Smooth muscle cell (in vitro differentiated cells): ENCODE data around the gene DBP. TPM values are rescaled to one million over a fixed set of nuclear protein-coding genes. Genes with fewer than 3 reads are reported as not detected.

Experiments used
- DNase-seq: peaks from one replicate; lab custom pipeline; 2025; ENCODE audit not compliant: unreplicated experiment; lab: John Stamatoyannopoulos, UW
- H2AFZ ChIP-seq: fragments of 200-600 bp; sonication (generic); 2 replicates; pipeline ENCODE4 v1.6.0; 2016; ENCODE audit warnings: antibody characterized with exemption, low read depth, mild to moderate bottlenecking
- H3F3A ChIP-seq: fragments of 200-600 bp; sonication (generic); 2 replicates; pipeline ENCODE4 v1.6.0; 2017; ENCODE audit warnings: antibody characterized with exemption, low read depth
- H3K27ac ChIP-seq: fragments of 200-600 bp; sonication (generic); 2 replicates; pipeline ENCODE4 v1.5.1; 2016; ENCODE audit warnings: low read depth, mild to moderate bottlenecking
- H3K27me3 ChIP-seq: fragments of 200-600 bp; sonication (generic); 2 replicates; pipeline ENCODE4 v1.6.1; 2016; ENCODE audit warnings: low read depth, mild to moderate bottlenecking
- H3K36me3 ChIP-seq: fragments of 200-600 bp; sonication (generic); 2 replicates; pipeline ENCODE4 v1.5.1; 2016; ENCODE audit warnings: low read depth
- H3K4me1 ChIP-seq: fragments of 200-600 bp; sonication (generic); 2 replicates; pipeline ENCODE4 v1.5.1; 2016; ENCODE audit warnings: low read depth
- H3K4me2 ChIP-seq: fragments of 200-600 bp; sonication (generic); 2 replicates; pipeline ENCODE4 v1.6.0; 2016; ENCODE audit warnings: mild to moderate bottlenecking
- H3K4me3 ChIP-seq: fragments of 200-600 bp; sonication (generic); 2 replicates; pipeline ENCODE4 v1.5.1; 2016; ENCODE audit warnings: mild to moderate bottlenecking
- H3K79me2 ChIP-seq: fragments of 200-600 bp; sonication (generic); 2 replicates; pipeline ENCODE4 v1.6.0; 2016; ENCODE audit warnings: low read depth, mild to moderate bottlenecking
- H3K9ac ChIP-seq: fragments of 200-600 bp; sonication (generic); 2 replicates; pipeline ENCODE4 v1.6.0; 2016; ENCODE audit warnings: low read depth
- H3K9me3 ChIP-seq: fragments of 200-600 bp; sonication (generic); replicated peaks from 2 replicates; pipeline ENCODE4 v1.5.1; 2016; ENCODE audit warnings: low read depth
- H4K20me1 ChIP-seq: fragments of 200-600 bp; sonication (generic); 2 replicates; pipeline ENCODE4 v1.6.0; 2016; ENCODE audit warnings: low read depth
- CTCF ChIP-seq: fragments of 200-600 bp; sonication (generic); IDR thresholded peaks from 2 replicates; pipeline ENCODE4 v1.5.1; 2017; ENCODE audit warnings: borderline replicate concordance, mild to moderate bottlenecking, antibody characterized with exemption; ENCODE audit not compliant: insufficient read depth, poor library complexity, severe bottlenecking
- WGBS: methylation state at CpG from one replicate; pipeline ENCODE4 v1.1.7; 2016; ENCODE audit warnings: low lambda C conversion rate; 5-methylcytosine and 5-hydroxymethylcytosine counted together
- polyA plus RNA-seq: library from polyadenylated mRNA; unstranded; fragments of >200 nt; fragmentation: Nextera tagmentation; extraction: Ambion mirVana; gene quantifications from 2 replicates; pipeline ENCODE4 v1.2.1, GENCODE V29; 2016
- total RNA-seq: library from RNA; depleted of rRNA; stranded (reverse); fragments of >200 nt; gene quantifications from 2 replicates; pipeline ENCODE4 v1.2.3, GENCODE V29; 2014

The DBP gene
- total and polyA plus RNA-seq, 2 experiments from 2014 or later, result 3.5 to 6.9 TPM

GRCh38 chr19:48603850-48604249 is 33.3 kb downstream of the DBP start:
- Histone ChIP-seq H2AFZ (no peak overlapping the region), H3K79me2 (no peaks in the 10 kb centered on the region), H3K27me3 (no peaks in the 10 kb centered on the region), H3K4me1 (no peaks in the 10 kb centered on the region), H3K36me3 (no peaks in the 10 kb centered on the region), H3K4me3 (no peak overlapping the region), H4K20me1 (no peaks in the 10 kb centered on the region), H3F3A (no peaks in the 10 kb centered on the region), H3K4me2 (no peak overlapping the region), H3K9ac (no peak overlapping the region), H3K9me3 (no peaks in the 10 kb centered on the region), H3K27ac (no peak overlapping the region)
- WGBS, result 98% methylated on average over 9 of the region's 9 CpGs
- no peak for DNase-seq
- TF ChIP-seq CTCF, result no peak

- Histone ChIP-seq H3K36me3 (no peaks in the 10 kb centered on the region), H3K27me3 (no peaks in the 10 kb centered on the region), H4K20me1 (no peaks in the 10 kb centered on the region), H3F3A (no peaks in the 10 kb centered on the region), H3K4me1 (no peaks in the 10 kb centered on the region), H2AFZ (no peak overlapping the region), H3K9me3 (no peaks in the 10 kb centered on the region), H3K9ac (no peak overlapping the region), H3K27ac (no peak overlapping the region), H3K4me3 (no peak overlapping the region), H3K79me2 (no peaks in the 10 kb centered on the region), H3K4me2 (no peak overlapping the region)
- 99% methylated on average over 24 of the region's 39 CpGs for WGBS
- TF ChIP-seq CTCF, result no peak
- no peak for DNase-seq
These were observed 33.7 kb downstream of the DBP start for GRCh38 chr19:48603449-48603848.

GRCh38 chr19:48603001-48603400 is 34.2 kb downstream of the DBP start:
- Histone ChIP-seq H3K27me3 (no peaks in the 10 kb centered on the region), H3K27ac (no peak overlapping the region), H3K9ac (no peak overlapping the region), H3K4me1 (no peaks in the 10 kb centered on the region), H2AFZ (no peak overlapping the region), H3K36me3 (no peaks in the 10 kb centered on the region), H3K79me2 (no peaks in the 10 kb centered on the region), H3K4me3 (no peak overlapping the region), H3K4me2 (no peak overlapping the region), H3F3A (no peaks in the 10 kb centered on the region), H4K20me1 (no peaks in the 10 kb centered on the region), H3K9me3 (no peaks in the 10 kb centered on the region)
- DNase-seq, result no peak
- TF ChIP-seq CTCF, result no peak
- 93% methylated on average over 9 of the region's 9 CpGs for WGBS

GRCh38 chr19:48600679-48601417 is 36.3 kb downstream of the DBP start:
- Histone ChIP-seq H3K4me2 (no peak overlapping the region), H3F3A (no peaks in the 10 kb centered on the region), H2AFZ (no peak overlapping the region), H3K27me3 (no peaks in the 10 kb centered on the region), H3K4me3 (no peak overlapping the region), H3K27ac (no peak overlapping the region), H3K36me3 (no peaks in the 10 kb centered on the region), H3K79me2 (no peaks in the 10 kb centered on the region), H3K9ac (no peak overlapping the region), H3K9me3 (no peaks in the 10 kb centered on the region), H3K4me1 (no peaks in the 10 kb centered on the region), H4K20me1 (no peaks in the 10 kb centered on the region)
- no peak for TF ChIP-seq CTCF
- 91% methylated on average over 15 of the region's 21 CpGs for WGBS
- no peak for DNase-seq
